Muscle of leg (tissue), 11 donors: Measurements from ENCODE around the gene GTF3C5. TPM values are rescaled to one million over a fixed set of nuclear protein-coding genes. Genes with fewer than 3 reads are reported as not detected.
"Not testable (repeated sequence)": the region's sequence is repeated elsewhere in the genome, so short reads cannot be mapped to it uniquely, and the experiment has no call there.

Experiments
- DNase-seq: peaks from one replicate; pipeline ENCODE4 v3.0.0; 2013
- H3K27ac ChIP-seq: one replicate; pipeline ENCODE4 v1.5.1; 2013; ENCODE audit warnings: mild to moderate bottlenecking, low read length, control low read depth
- H3K27me3 ChIP-seq: one replicate; pipeline ENCODE4 v1.6.1; 2013; ENCODE audit warnings: low read length; ENCODE audit not compliant: control insufficient read depth, insufficient read depth
- H3K36me3 ChIP-seq: one replicate; pipeline ENCODE4 v1.6.1; 2013; ENCODE audit warnings: low read length; ENCODE audit not compliant: control insufficient read depth, insufficient read depth
- H3K4me1 ChIP-seq: one replicate; pipeline ENCODE4 v1.6.1; 2013; ENCODE audit warnings: low read length; ENCODE audit not compliant: control insufficient read depth, insufficient read depth
- H3K4me3 ChIP-seq: one replicate; pipeline ENCODE4 v1.5.1; 2013; ENCODE audit warnings: low read length, control low read depth
- H3K9me3 ChIP-seq: replicated peaks from 2 replicates; pipeline ENCODE4 v1.6.1; 2013; ENCODE audit warnings: low read depth, low read length; ENCODE audit not compliant: control insufficient read depth
- WGBS: methylation state at CpG from one replicate; pipeline ENCODE4 v1.1.5; 2013; ENCODE audit warnings: missing lambda C conversion rate; ENCODE audit not compliant: insufficient coverage; 5-methylcytosine and 5-hydroxymethylcytosine counted together
- polyA plus RNA-seq, 8 donors: library from polyadenylated mRNA; unstranded; fragments of 120-200 nt; gene quantifications; one replicate each; pipeline versions ENCODE4 v1.2.1 to v1.2.3, GENCODE V29; 2013; ENCODE audit warnings: inconsistent platforms in 1 of 8, low replicate concordance in 1 of 8; ENCODE audit not compliant: insufficient read length in 8 of 8, insufficient read depth in 1 of 8
- total RNA-seq: library from RNA; stranded (reverse); fragments of 120-200 nt; gene quantifications from one replicate; pipeline ENCODE4 v1.2.4, GENCODE V29; 2013

Gene GTF3C5
- total and polyA plus RNA-seq, 9 donors = 44.6 to 55.1 (median 48.1) TPM

DNA sequence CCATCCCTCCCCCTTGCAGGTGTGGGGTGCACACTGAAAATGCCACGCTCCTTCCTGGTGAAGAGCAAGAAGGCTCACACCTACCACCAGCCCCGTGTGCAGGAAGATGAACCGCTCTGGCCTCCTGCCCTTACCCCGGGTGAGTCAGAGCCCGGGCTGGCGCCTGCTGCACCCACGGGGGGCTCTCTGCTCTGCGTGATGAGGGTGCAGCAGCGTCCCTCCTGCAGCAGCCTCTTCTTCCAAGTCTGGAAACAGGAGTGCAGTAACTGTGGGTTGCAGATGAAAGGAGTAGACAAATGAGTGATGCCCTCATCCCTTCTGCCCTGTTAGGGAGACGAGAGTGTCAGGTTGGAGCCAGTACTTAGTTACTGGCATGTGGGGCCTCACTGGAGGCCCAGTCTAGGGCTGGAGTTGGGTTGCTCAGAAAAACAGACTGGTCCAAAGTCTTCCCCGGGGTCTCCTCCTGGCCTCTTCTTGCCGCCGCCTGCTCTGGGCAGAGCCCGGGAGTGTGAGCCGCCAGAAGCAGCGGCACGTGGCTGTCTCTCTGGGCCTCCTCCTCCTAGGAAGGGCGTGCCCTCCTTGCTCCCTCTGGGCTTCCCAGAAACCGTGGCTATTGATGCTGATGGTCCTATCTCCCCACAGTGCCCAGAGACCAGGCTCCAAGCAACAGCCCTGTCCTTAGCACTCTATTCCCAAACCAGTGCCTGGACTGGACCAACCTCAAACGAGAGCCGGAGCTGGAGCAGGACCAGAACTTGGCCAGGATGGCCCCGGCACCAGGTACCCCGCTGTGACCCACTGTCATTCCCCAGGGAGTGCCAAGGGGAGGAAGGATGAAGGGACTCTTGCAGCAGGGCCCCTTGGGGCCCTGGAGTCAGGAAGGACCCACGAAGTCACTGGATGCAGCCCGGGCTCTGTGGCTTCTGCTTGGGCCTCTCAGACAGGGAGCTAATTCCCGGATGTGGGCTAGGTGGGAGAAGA lies 43.9 kb upstream of the GTF3C5 start:
- no peaks in the 10 kb centered on the region for H3K9me3 ChIP-seq
- peaks cover 1% of the 10 kb centered on the region for H3K4me1 ChIP-seq
- H3K4me3 ChIP-seq = no peak overlapping the region
- DNase-seq = no peak
- no peaks in the 10 kb centered on the region for H3K36me3 ChIP-seq
- peaks cover 27% of the 10 kb centered on the region for H3K27me3 ChIP-seq
- no peak overlapping the region for H3K27ac ChIP-seq
- WGBS = 43% methylated on average over 18 of the region's 26 CpGs

GRCh38 chr9:132988244-132989013 lies 42.4 kb upstream of the GTF3C5 start:
- DNase-seq = no peak
- no peak overlapping the region for H3K4me3 ChIP-seq
- no peaks in the 10 kb centered on the region for H3K9me3 ChIP-seq
- H3K27ac ChIP-seq = no peak overlapping the region
- H3K36me3 ChIP-seq = no peaks in the 10 kb centered on the region
- peaks cover 2% of the 10 kb centered on the region for H3K4me1 ChIP-seq
- 79% methylated on average over 9 of the region's 14 CpGs for WGBS
- peaks cover 33% of the 10 kb centered on the region for H3K27me3 ChIP-seq

DNA sequence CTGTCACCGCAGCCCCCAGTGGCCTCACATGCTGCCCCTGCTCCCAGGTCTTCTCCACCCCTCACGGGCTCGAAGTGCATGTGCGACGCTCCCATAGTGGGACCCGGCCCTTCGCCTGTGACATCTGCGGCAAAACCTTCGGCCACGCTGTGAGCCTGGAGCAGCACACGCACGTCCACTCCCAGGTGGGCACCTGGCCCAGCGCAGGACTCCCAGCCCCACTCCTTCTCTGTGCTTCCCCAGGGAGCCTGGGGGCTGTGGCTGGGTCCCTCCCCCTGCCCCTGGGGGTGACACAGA lies 41.8 kb upstream of the GTF3C5 start:
- Histone ChIP-seq H3K27me3 (peaks cover 34% of the 10 kb centered on the region), H3K4me1 (peaks cover 2% of the 10 kb centered on the region), H3K27ac (no peak overlapping the region), H3K36me3 (no peaks in the 10 kb centered on the region), H3K4me3 (no peak overlapping the region), H3K9me3 (no peaks in the 10 kb centered on the region)
- 88% methylated on average over 13 of the region's 13 CpGs for WGBS
- no peak for DNase-seq

DNA sequence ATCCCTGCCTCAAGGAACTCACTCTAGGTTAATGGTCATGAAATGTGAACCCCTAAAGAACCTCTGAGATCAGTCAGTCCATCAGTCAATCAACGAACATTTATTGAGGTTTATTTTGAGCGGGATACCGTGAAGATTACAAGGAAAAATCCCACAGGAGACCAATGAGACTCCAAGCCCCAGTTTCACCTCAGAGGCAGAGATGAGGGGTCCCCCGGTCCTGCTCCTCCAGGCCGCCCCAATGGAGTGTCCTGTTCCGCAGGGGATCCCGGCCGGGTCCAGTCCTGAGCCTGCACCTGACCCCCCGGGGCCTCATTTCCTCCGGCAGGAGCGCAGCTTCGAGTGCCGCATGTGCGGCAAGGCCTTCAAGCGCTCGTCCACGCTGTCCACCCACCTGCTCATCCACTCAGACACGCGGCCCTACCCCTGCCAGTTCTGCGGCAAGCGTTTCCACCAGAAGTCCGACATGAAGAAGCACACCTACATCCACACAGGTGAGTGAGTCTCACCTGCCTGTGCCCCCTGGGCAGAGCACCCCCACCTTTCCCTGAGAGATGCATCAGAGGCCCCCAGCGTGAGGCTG lies 41.3 kb upstream of the GTF3C5 start:
- WGBS = 86% methylated on average over 21 of the region's 23 CpGs
- Histone ChIP-seq H3K36me3 (no peaks in the 10 kb centered on the region), H3K4me3 (no peak overlapping the region), H3K27me3 (peaks cover 37% of the 10 kb centered on the region), H3K27ac (no peak overlapping the region), H3K4me1 (peaks cover 2% of the 10 kb centered on the region), H3K9me3 (no peaks in the 10 kb centered on the region)
- DNase-seq = no peak

GRCh38 chr9:132989998-132990557 lies 40.7 kb upstream of the GTF3C5 start:
- H3K27me3 ChIP-seq = peaks cover 41% of the 10 kb centered on the region
- not testable (repeated sequence) for H3K36me3 ChIP-seq, H3K9me3 ChIP-seq, H3K4me3 ChIP-seq, H3K4me1 ChIP-seq, DNase-seq, H3K27ac ChIP-seq
- WGBS = 81% methylated on average over 3 of the region's 4 CpGs

- Histone ChIP-seq H3K36me3 (no peaks in the 10 kb centered on the region), H3K4me1 (peaks cover 2% of the 10 kb centered on the region), H3K9me3 (no peaks in the 10 kb centered on the region), H3K27ac (no peak overlapping the region), H3K4me3 (no peak overlapping the region), H3K27me3 (peaks cover 46% of the 10 kb centered on the region)
- no peak for DNase-seq
- WGBS = 95% methylated on average over 12 of the region's 14 CpGs
These were observed 40.0 kb upstream of the GTF3C5 start for GRCh38 chr9:132990781-132991180.

GRCh38 chr9:132991351-132992300 lies 39.2 kb upstream of the GTF3C5 start:
- Histone ChIP-seq H3K27ac (no peak overlapping the region), H3K4me1 (peaks cover 2% of the 10 kb centered on the region), H3K4me3 (no peak overlapping the region), H3K9me3 (no peaks in the 10 kb centered on the region), H3K36me3 (no peaks in the 10 kb centered on the region), H3K27me3 (peaks cover 47% of the 10 kb centered on the region)
- WGBS = 11% methylated on average over 13 of the region's 16 CpGs
- no peak for DNase-seq

DNA sequence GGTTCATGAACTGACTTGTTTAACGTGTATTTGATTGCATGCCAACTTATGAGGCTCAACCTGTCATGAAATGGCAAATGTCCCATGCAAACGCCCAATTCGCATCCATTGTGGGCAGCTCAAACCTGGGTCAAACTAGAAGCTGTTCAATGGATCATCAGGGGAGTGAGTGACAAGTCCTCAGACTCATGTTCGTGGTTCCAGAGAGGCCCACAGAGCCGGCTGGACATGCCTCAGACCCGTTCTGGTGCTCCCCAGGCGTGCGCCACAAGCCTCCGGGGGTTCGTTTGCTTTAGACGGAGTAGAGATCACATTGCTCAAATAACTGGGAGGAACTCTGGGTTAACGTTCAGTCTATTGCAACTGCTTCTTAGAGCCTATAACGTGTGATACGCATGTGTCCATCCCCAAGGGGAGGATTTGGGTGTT lies 37.3 kb upstream of the GTF3C5 start:
- Histone ChIP-seq H3K9me3 (no peaks in the 10 kb centered on the region), H3K4me3 (no peak overlapping the region), H3K27ac (no peak overlapping the region), H3K36me3 (no peaks in the 10 kb centered on the region), H3K4me1 (peaks cover 2% of the 10 kb centered on the region), H3K27me3 (peaks cover 42% of the 10 kb centered on the region)
- DNase-seq = no peak
- 48% methylated on average over 14 of the region's 14 CpGs for WGBS

DNA sequence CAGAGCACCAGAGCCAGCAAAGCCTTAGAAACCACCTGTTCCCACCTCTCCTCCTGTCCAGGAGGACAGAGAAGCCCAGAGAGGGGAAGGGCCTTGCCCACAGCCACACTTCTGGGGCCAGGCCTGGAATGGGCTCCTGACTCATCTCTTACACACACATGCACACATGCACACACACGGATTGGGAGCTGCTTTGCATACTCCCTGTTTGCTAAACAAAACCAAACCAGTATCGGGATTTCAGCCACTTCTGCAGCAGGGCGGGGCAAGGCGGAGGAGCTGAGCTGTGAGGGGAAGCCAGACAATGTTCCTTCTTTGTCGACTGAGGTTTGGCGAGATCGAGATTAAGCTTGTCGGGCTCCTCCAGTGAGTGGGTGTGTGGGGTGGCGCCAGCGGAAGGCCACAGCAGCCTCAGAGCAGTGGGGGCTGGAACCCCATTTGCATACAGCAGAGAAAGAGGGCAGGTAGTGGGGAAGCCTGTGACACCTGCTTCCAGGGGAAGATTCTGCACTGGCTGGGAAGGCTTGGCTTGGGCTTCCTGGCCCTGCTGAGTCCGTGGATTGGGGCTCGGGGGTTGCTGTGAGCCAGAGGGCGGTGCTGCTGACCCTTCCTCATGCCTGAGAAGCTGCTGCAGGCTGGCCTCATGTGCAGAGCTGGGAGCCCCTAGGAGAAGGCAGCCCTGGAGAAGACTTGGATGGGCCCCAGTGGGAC lies 36.2 kb upstream of the GTF3C5 start:
- Histone ChIP-seq H3K36me3 (no peaks in the 10 kb centered on the region), H3K27me3 (peaks cover 43% of the 10 kb centered on the region), H3K4me1 (peaks cover 2% of the 10 kb centered on the region), H3K9me3 (no peaks in the 10 kb centered on the region), H3K27ac (no peak overlapping the region), H3K4me3 (no peak overlapping the region)
- WGBS = 20% methylated on average over 12 of the region's 13 CpGs
- no peak for DNase-seq
